Left lung (tissue), 10 donors: ENCODE data around the gene TMOD3. TPM values are rescaled to one million over a fixed set of nuclear protein-coding genes. Genes with fewer than 3 reads are reported as not detected.
A peak's percentile ranks its signal among the peaks of the same experiment; 100 is the strongest.
"Not testable (repeated sequence)": the region's sequence is repeated elsewhere in the genome, so short reads cannot be mapped to it uniquely, and the experiment has no call there.

Experiments
- ATAC-seq: fragments of 200-7000 bp; cut with Tn5 transposase; one replicate; pipeline ENCODE4 v1.9.1; 2020; ENCODE audit warnings: moderate library complexity
- DNase-seq, 4 donors: peaks; one replicate each; pipeline ENCODE4 v3.0.0-alpha.2; 2013 to 2020
- H3K27ac ChIP-seq, 2 donors: fragments of 200-600 bp; sonication (generic) in 1 of 2; one replicate each; pipeline versions ENCODE4 v1.5.0 to v1.8.0; 2020 to 2021
- H3K27me3 ChIP-seq, 2 donors: fragments of 200-600 bp; sonication (generic) in 1 of 2; one replicate each; pipeline versions ENCODE4 v1.5.0 to v1.8.0; 2020 to 2021
- H3K36me3 ChIP-seq, 2 donors: fragments of 200-600 bp; sonication (generic) in 1 of 2; one replicate each; pipeline versions ENCODE4 v1.5.0 to v1.8.0; 2020 to 2021
- H3K4me1 ChIP-seq, 2 donors: fragments of 200-600 bp; one replicate each; pipeline ENCODE4 v1.8.0; 2021
- H3K4me3 ChIP-seq, 2 donors: fragments of 200-600 bp; sonication (generic) in 1 of 2; one replicate each; pipeline versions ENCODE4 v1.5.0 to v1.8.0; 2020 to 2021; ENCODE audit warnings: mild to moderate bottlenecking in 1 of 2
- H3K9me3 ChIP-seq, 2 donors: fragments of 200-600 bp; sonication (generic) in 1 of 2; one replicate each; pipeline versions ENCODE4 v1.5.0 to v1.8.0; 2020 to 2021
- intact Hi-C, 2 donors: fragments of 100-400 bp; cut with DNase I; formaldehyde crosslinking; loops; one replicate each; pipeline versions ENCODE4 v1.11.2 to v1.14.2; 2022
- polyA plus RNA-seq, 6 donors: library from polyadenylated mRNA; unstranded; fragments of 120-200 nt; gene quantifications; one replicate each; pipeline ENCODE4 v1.2.1, GENCODE V29; 2013; ENCODE audit not compliant: insufficient read length in 6 of 6
- total RNA-seq, 2 donors: library from RNA; stranded (reverse); fragmentation: NEBNext Ultra II Directional; extraction: Animal tissue kit (Norgen Biotek cat#: 25700); gene quantifications; one replicate each; pipeline ENCODE4 v1.2.1, GENCODE V29; 2021
- TF ChIP-seq, protein P1 (sequence below), 2 donors: fragments of 200-600 bp; sonication (generic) in 1 of 2; IDR thresholded peaks; one replicate each; pipeline versions ENCODE4 v1.5.0 to v1.8.0; 2021; ENCODE audit warnings: antibody characterized with exemption in 2 of 2
- donor health status: DM: no; HTN: yes; CAD: no.
- donor health status: DM: no; HTN: no; CAD: no.

Gene TMOD3
- total and polyA plus RNA-seq, 8 donors: 68.2 to 90.8 (median 74.4) TPM

DNA sequence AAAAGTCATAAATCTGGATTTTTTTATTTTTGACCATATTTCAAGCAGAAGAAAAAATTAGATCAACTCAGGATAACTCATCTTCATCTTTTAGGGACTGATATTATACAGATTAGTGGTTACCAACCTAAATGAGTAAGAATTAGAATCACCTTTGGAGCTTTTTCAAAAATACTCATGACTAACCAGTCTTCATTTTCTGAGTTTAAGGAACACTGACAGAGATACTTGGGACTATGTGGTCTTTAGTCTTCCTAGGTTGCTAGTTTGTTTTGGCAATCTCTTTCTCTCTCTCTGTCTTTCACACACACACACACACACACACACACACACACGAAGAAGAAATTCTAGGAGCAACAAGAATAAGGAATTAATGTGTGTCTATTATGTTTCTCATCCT lies 50.1 kb downstream of the TMOD3 start:
- Histone ChIP-seq H3K36me3 (peaks cover 0 to 4% of the 10 kb centered on the region in 2 donors), H3K9me3 (no peaks in the 10 kb centered on the region), H3K4me1 (peaks cover 32 to 33% of the 10 kb centered on the region in 2 donors), H3K4me3 (no peak overlapping the region), H3K27me3 (no peaks in the 10 kb centered on the region), H3K27ac (peak overlapping the region; percentile 67 to 77)
- TF ChIP-seq, protein P1, sequence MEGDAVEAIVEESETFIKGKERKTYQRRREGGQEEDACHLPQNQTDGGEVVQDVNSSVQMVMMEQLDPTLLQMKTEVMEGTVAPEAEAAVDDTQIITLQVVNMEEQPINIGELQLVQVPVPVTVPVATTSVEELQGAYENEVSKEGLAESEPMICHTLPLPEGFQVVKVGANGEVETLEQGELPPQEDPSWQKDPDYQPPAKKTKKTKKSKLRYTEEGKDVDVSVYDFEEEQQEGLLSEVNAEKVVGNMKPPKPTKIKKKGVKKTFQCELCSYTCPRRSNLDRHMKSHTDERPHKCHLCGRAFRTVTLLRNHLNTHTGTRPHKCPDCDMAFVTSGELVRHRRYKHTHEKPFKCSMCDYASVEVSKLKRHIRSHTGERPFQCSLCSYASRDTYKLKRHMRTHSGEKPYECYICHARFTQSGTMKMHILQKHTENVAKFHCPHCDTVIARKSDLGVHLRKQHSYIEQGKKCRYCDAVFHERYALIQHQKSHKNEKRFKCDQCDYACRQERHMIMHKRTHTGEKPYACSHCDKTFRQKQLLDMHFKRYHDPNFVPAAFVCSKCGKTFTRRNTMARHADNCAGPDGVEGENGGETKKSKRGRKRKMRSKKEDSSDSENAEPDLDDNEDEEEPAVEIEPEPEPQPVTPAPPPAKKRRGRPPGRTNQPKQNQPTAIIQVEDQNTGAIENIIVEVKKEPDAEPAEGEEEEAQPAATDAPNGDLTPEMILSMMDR (IDR thresholded peaks at IDR 0.05): no peak
- DNase-seq: no peak
- intact Hi-C loops: no loop called here
- ATAC-seq: no peak

DNA sequence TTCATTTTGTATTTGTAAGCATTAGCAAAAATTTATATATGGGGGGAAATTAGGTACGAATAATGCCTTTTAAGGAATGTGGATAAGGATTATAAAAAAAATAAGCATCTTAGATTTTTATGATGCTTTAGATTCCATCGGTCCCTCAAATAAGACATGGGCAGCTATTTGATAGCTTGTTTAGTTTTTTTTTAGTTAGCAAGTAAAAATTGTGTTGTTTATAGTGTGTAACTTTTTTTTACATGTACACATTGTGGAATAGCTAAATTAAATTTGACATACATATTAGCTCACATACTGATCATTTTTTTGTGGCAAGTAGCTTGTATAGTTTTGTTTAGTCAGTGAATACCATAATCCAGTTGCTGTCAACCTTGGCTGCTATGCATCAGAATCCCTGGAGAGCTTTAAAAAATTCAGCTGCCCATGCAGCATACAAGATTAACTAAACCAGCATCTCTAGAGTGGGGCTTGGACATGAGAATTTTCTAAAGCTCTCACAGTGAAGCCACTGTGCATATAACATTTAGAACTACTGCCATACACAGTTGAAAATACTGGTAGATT lies 53.9 kb downstream of the TMOD3 start:
- H3K4me1 ChIP-seq: peaks cover 26 to 29% of the 10 kb centered on the region in 2 donors
- peak overlapping the region in 1 of 2 donors; percentile 18 for H3K27ac ChIP-seq
- TF ChIP-seq, protein P1 (IDR thresholded peaks at IDR 0.05): no peak
- no peaks in the 10 kb centered on the region for H3K27me3 ChIP-seq
- H3K9me3 ChIP-seq: no peaks in the 10 kb centered on the region
- no peak overlapping the region for H3K4me3 ChIP-seq
- DNase-seq (no peak), ATAC-seq (no peak)
- no peaks in the 10 kb centered on the region for H3K36me3 ChIP-seq
- intact Hi-C loops: no loop called here

DNA sequence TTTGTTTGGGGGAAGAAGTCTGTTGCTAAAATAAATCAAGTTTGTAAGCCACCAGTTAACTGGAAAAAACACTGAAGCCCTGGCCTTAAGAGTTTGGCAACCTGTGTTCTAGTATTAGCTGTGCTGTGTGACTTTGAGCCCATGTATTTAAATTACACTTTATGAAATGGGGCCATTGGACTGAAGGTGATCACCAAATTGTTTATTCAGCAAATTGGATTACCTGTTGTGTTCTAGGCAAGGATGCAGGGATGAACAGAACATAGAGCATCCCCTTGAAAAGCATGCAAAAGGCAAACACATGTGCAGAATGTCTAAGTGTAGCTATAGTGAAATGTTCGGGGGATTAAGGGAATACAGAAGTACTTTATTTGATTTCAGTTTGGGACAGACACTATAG lies 54.6 kb downstream of the TMOD3 start:
- TF ChIP-seq, protein P1 (IDR thresholded peaks at IDR 0.05): no peak
- intact Hi-C loops: no loop called here
- no peaks in the 10 kb centered on the region for H3K9me3 ChIP-seq
- no peak overlapping the region for H3K4me3 ChIP-seq
- peak overlapping the region in 1 of 2 donors; percentile 23 for H3K27ac ChIP-seq
- H3K27me3 ChIP-seq: no peaks in the 10 kb centered on the region
- ATAC-seq (no peak), DNase-seq (no peak)
- no peaks in the 10 kb centered on the region for H3K36me3 ChIP-seq
- H3K4me1 ChIP-seq: peaks cover 19 to 29% of the 10 kb centered on the region in 2 donors

DNA sequence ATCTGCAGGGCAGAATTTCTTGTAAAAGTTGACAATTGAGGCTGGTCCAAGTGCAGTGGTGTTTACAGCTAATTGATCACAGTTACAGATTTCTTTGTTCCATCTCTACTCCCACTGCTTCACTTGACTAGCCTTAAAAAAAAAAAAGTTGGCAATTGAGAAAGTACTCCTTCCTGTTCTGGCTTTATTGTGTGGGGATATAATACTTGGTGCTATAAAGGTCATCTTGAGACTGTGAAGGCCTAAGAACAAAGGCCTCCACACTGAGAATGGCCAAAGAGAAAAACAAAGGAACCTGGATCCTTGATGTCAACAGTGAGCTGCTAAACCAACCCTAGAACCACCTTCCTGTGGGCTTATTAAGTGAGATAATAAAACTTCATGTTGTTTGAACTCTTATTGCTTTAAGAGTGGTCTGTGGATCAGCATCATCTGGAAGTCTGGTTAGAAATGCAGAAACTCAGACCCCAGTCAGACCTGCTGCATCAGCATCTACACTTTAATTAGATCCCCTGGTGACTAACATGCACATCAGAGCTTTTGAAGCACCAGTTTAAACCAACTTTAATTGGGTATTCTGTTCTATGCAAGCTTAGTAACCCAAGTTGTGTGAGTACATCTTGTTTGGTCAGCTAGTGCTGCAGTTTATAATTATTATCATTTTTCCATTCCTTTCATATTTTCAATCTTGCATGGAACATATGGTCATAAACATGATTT lies 55.2 kb downstream of the TMOD3 start:
- H3K4me3 ChIP-seq: no peak overlapping the region
- H3K27ac ChIP-seq: peak overlapping the region in 1 of 2 donors; percentile 23
- H3K36me3 ChIP-seq: peaks cover 0 to 5% of the 10 kb centered on the region in 2 donors
- TF ChIP-seq, protein P1 (IDR thresholded peaks at IDR 0.05): no peak
- H3K27me3 ChIP-seq: no peaks in the 10 kb centered on the region
- peaks cover 19 to 25% of the 10 kb centered on the region in 2 donors for H3K4me1 ChIP-seq
- ATAC-seq: peak; percentile 33
- intact Hi-C loops: no loop called here
- H3K9me3 ChIP-seq: no peaks in the 10 kb centered on the region
- DNase-seq: no peak

DNA sequence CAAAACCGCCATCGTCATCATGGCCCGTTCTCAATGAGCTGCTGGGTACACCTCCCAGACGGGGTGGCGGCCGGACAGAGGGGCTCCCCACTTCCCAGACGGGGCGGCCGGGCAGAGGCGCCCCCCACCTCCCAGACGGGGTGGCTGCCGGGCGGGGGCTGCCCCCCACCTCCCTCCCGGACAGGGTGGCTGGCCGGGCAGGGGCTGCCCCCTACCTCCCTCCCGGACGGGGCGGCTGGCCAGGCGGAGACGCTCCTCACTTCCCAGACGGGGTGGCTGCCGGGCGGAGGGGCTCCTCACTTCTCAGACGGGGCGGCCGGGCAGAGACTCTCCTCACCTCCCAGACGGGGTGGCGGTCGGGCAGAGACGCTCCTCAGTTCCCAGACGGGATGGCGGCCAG lies 56.3 kb downstream of the TMOD3 start:
- H3K9me3 ChIP-seq, H3K4me3 ChIP-seq, intact Hi-C loops, H3K27ac ChIP-seq, H3K27me3 ChIP-seq, ATAC-seq, DNase-seq: not testable (repeated sequence)
- Histone ChIP-seq H3K4me1 (peaks cover 13 to 25% of the 10 kb centered on the region in 2 donors), H3K36me3 (peaks cover 0 to 13% of the 10 kb centered on the region in 2 donors)
